ENCODE measurements around the gene NTNG1.

NTNG1 gene

GRCh38 chr1:107433635-107434360 is 293.0 kb downstream of the NTNG1 start:
- ChIA-PET POLR2A (ENCODE audit: low non-redundant PET) (no interaction called here), CTCF (no interaction called here)
- H3K27ac ChIP-seq: no peak overlapping the region
- no peak for DNase-seq (ENCODE audit: low spot score)
- TF ChIP-seq CTCF (conservative IDR thresholded peaks at IDR 0.05; ENCODE audit: low read depth): no peak

- no peak for DNase-seq (ENCODE audit: low spot score)
- CTCF ChIA-PET: no interaction called here
- no peak for TF ChIP-seq CTCF (conservative IDR thresholded peaks at IDR 0.05; ENCODE audit: low read depth)
- H3K27ac ChIP-seq: no peak overlapping the region
- POLR2A ChIA-PET (ENCODE audit: low non-redundant PET): no interaction called here
Measured at GRCh38 chr1:107434361-107434693, 293.5 kb downstream of the NTNG1 start.

GRCh38 chr1:107436552-107437241 is 295.9 kb downstream of the NTNG1 start:
- no peak overlapping the region for H3K27ac ChIP-seq
- POLR2A ChIA-PET (ENCODE audit: low non-redundant PET): no interaction called here
- no peak for TF ChIP-seq CTCF (conservative IDR thresholded peaks at IDR 0.05; ENCODE audit: low read depth)
- CTCF ChIA-PET: interaction anchor here (0.5 kb wide), 1 partner anchor 25 kb away, joined by 3 read pairs; no protein-coding TSS in a partner anchor
- no peak for DNase-seq (ENCODE audit: low spot score)

- ChIA-PET CTCF (interaction anchor here (0.7 kb wide), 2 partner anchors 311 to 1166 kb away, joined by 3 to 4 read pairs; no protein-coding TSS in a partner anchor), POLR2A (ENCODE audit: low non-redundant PET) (no interaction called here)
- no peak overlapping the region for H3K27ac ChIP-seq
- TF ChIP-seq CTCF (conservative IDR thresholded peaks at IDR 0.05; ENCODE audit: low read depth): no peak
- DNase-seq (ENCODE audit: low spot score): no peak
Measured at GRCh38 chr1:107439567-107439966, 298.7 kb downstream of the NTNG1 start.

GRCh38 chr1:107442551-107442950 is 301.7 kb downstream of the NTNG1 start:
- TF ChIP-seq CTCF (conservative IDR thresholded peaks at IDR 0.05; ENCODE audit: low read depth): no peak
- ChIA-PET POLR2A (ENCODE audit: low non-redundant PET) (no interaction called here), CTCF (interaction anchor here (0.6 kb wide), 1 partner anchor 313 kb away, joined by 3 read pairs; no protein-coding TSS in a partner anchor)
- DNase-seq (ENCODE audit: low spot score): no peak
- H3K27ac ChIP-seq: no peak overlapping the region

GRCh38 chr1:107443027-107443426 is 302.2 kb downstream of the NTNG1 start:
- ChIA-PET POLR2A (ENCODE audit: low non-redundant PET) (no interaction called here), CTCF (no interaction called here)
- no peak for DNase-seq (ENCODE audit: low spot score)
- no peak for TF ChIP-seq CTCF (conservative IDR thresholded peaks at IDR 0.05; ENCODE audit: low read depth)
- H3K27ac ChIP-seq: no peak overlapping the region
